Endothelial cell of umbilical vein (primary cell): Measurements from ENCODE around the gene CH25H.

Source experiments
- POLR2AphosphoS5 ChIP-seq: IDR thresholded peaks from 2 replicates; pipeline ENCODE4 v1.6.1; 2012; ENCODE audit warnings: low read depth, mild to moderate bottlenecking, control low read depth, low read length, moderate library complexity; ENCODE audit not compliant: insufficient read depth
- TF ChIP-seq, protein P1 (sequence below), 2 donors: IDR thresholded peaks; 1 replicate in 1 of 2; 2 replicates in 1 of 2; pipeline ENCODE4 v1.5.1; 2011; ENCODE audit warnings: low read length in 2 of 2, mild to moderate bottlenecking in 2 of 2, moderate library complexity in 2 of 2, control low read depth in 1 of 2, inconsistent platforms in 1 of 2, low read depth in 1 of 2; ENCODE audit not compliant: insufficient read depth in 1 of 2; ENCODE audit errors: extremely low read depth in 1 of 2

DNA sequence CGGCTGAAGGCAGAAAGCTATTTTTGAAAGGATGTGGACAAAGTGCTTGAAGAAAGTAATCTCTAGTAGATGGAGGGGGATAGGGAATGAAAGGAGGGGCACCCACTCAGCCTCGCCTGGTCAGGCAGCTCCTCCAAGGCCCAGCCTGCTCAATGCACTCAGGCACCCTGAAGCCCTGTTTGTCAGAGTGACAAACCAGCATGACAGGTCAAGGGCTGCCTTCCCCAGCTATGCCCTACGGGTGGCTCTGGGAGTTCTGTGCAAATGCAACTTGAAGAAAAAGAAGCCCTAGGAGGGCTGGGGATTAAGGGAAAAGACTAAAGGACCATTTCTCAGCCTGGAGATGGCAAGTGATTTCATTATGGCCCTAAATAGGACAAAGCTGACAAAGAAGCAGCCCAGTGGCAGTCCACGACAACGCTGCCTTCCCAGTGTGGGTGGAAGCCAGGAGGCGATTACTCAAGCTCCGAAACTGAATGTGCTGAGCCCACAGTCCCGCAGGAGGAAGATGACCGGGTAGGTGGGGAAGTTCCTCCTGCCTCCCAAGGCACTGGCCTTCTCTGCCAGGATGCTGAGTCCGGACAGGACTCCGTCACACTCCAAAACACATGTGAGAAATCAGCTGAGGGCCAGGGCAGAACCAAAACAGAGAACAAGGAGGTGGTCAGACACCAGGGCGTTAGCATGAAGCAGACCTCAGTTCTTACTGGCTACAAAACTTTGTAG, 28.1 kb upstream of the CH25H start:
- TF ChIP-seq POLR2AphosphoS5 = no peak
- TF ChIP-seq, protein P1, sequence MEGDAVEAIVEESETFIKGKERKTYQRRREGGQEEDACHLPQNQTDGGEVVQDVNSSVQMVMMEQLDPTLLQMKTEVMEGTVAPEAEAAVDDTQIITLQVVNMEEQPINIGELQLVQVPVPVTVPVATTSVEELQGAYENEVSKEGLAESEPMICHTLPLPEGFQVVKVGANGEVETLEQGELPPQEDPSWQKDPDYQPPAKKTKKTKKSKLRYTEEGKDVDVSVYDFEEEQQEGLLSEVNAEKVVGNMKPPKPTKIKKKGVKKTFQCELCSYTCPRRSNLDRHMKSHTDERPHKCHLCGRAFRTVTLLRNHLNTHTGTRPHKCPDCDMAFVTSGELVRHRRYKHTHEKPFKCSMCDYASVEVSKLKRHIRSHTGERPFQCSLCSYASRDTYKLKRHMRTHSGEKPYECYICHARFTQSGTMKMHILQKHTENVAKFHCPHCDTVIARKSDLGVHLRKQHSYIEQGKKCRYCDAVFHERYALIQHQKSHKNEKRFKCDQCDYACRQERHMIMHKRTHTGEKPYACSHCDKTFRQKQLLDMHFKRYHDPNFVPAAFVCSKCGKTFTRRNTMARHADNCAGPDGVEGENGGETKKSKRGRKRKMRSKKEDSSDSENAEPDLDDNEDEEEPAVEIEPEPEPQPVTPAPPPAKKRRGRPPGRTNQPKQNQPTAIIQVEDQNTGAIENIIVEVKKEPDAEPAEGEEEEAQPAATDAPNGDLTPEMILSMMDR (IDR thresholded peaks at IDR 0.05; ENCODE audit: extremely low read depth in 1 of 2, insufficient read depth in 1 of 2, low read depth in 1 of 2, low read length in 2 of 2) = no peak
